Measurements from ENCODE around the gene PIP5K1B. TPM values are rescaled to one million over a fixed set of nuclear protein-coding genes. Genes with fewer than 3 reads are reported as not detected.

The PIP5K1B gene
- total and polyA plus RNA-seq, 10 of the 15 experiments (the other 5 are each of a cell fraction or from before 2014, with no cell fraction given), result 6.8 to 16.3 (median 10.6) TPM

DNA sequence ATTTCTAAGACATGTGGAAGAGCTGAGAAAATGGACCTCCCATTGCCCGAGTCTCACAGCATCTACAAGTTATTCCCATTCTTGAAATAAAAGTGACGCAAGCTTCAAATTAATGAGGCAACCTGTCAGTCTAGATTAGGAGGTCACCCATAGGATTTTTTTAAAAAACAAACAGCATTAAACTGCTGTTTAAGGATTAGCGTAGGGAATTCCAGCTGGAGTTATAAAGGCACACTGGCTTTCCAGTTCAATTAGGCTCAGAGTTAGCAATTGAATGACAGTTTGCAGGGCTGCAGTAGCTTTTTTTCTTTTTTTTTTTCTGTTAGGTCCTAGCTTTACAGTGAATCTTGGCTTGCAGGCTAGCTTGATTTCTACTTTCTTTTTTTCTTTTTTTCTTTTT is 292.6 kb downstream of the PIP5K1B start:
- FAIRE-seq, result no peak
- DNase-seq (ENCODE audit: low read depth, low spot score), result no peak
- Histone ChIP-seq H3K36me3 (ENCODE audit: control insufficient read depth in 2 of 2, insufficient read depth in 2 of 2, low read length in 1 of 2) (no peaks in the 10 kb centered on the region), H3K9ac (ENCODE audit: control insufficient read depth, insufficient read depth, low read length) (no peak overlapping the region), H3K27ac (ENCODE audit: control insufficient read depth, insufficient read depth) (no peak overlapping the region), H2AFZ (ENCODE audit: control insufficient read depth, low read depth, low read length) (no peak overlapping the region), H3K4me2 (ENCODE audit: control insufficient read depth, insufficient read depth) (no peak overlapping the region), H3K4me3 (no peak overlapping the region), H3K79me2 (ENCODE audit: control insufficient read depth, insufficient read depth, low read length) (no peaks in the 10 kb centered on the region), H3K4me1 (ENCODE audit: control insufficient read depth, insufficient read depth, low read length) (peaks cover 11% of the 10 kb centered on the region), H3K9me3 (replicated peaks; ENCODE audit: control insufficient read depth, insufficient read depth, low read length) (no peaks in the 10 kb centered on the region), H3K27me3 (replicated peaks in 1 of 2; ENCODE audit: control insufficient read depth in 2 of 2, insufficient read depth in 2 of 2, low read length in 1 of 2) (no peaks in the 10 kb centered on the region), H4K20me1 (ENCODE audit: control insufficient read depth, insufficient read depth) (no peaks in the 10 kb centered on the region)
- ChIA-PET CTCF (interaction anchor here (0.7 to 4.4 kb wide), 17 partner anchors 12 to 416 kb away, joined by 3 to 39 read pairs (median 3); partner anchors contain the start of genes FXN and PIP5K1B), SMC1A (ENCODE audit: uncharacterized antibody, unreplicated experiment) (interaction anchor here (0.6 to 3.4 kb wide), 13 partner anchors 14 to 414 kb away, joined by 3 to 21 read pairs (median 3); no protein-coding TSS in a partner anchor), RAD21 (ENCODE audit: unreplicated experiment) (interaction anchor here (0.8 to 3.1 kb wide), 11 partner anchors 13 to 430 kb away, joined by 3 to 44 read pairs (median 4); a partner anchor contains a TSS), POLR2A (interaction anchor here (0.6 kb wide), 1 partner anchor 61 kb away, joined by 3 read pairs; no protein-coding TSS in a partner anchor)
- intact Hi-C loops (cut with micrococcal nuclease; ENCODE audit: unreplicated experiment), result loop anchor here (2.0 to 5.0 kb wide), 7 partner anchors 45 to 313 kb away; partner anchors contain the start of gene PIP5K1B
- TF ChIP-seq SRF (IDR thresholded peaks at IDR 0.05; ENCODE audit: low read depth in 2 of 2, low read length in 2 of 2) (no peak), NFYA (IDR thresholded peaks at IDR 0.05; ENCODE audit: borderline replicate concordance, low read depth, low read length) (no peak), IKZF1 (conservative IDR thresholded peaks at IDR 0.05) (no peak), BHLHE40 (IDR thresholded peaks at IDR 0.05; ENCODE audit: borderline replicate concordance in 1 of 2, low read depth in 2 of 2, low read length in 1 of 2) (no peak), SUPT20H (IDR thresholded peaks at IDR 0.05; ENCODE audit: borderline replicate concordance, control insufficient read depth, low read depth, low read length) (no peak), GABPA (IDR thresholded peaks at IDR 0.05; ENCODE audit: low read depth) (no peak), KAT2A (conservative IDR thresholded peaks at IDR 0.05; ENCODE audit: control insufficient read depth, low read depth, low read length) (no peak)
- TF ChIP-seq, protein P1, sequence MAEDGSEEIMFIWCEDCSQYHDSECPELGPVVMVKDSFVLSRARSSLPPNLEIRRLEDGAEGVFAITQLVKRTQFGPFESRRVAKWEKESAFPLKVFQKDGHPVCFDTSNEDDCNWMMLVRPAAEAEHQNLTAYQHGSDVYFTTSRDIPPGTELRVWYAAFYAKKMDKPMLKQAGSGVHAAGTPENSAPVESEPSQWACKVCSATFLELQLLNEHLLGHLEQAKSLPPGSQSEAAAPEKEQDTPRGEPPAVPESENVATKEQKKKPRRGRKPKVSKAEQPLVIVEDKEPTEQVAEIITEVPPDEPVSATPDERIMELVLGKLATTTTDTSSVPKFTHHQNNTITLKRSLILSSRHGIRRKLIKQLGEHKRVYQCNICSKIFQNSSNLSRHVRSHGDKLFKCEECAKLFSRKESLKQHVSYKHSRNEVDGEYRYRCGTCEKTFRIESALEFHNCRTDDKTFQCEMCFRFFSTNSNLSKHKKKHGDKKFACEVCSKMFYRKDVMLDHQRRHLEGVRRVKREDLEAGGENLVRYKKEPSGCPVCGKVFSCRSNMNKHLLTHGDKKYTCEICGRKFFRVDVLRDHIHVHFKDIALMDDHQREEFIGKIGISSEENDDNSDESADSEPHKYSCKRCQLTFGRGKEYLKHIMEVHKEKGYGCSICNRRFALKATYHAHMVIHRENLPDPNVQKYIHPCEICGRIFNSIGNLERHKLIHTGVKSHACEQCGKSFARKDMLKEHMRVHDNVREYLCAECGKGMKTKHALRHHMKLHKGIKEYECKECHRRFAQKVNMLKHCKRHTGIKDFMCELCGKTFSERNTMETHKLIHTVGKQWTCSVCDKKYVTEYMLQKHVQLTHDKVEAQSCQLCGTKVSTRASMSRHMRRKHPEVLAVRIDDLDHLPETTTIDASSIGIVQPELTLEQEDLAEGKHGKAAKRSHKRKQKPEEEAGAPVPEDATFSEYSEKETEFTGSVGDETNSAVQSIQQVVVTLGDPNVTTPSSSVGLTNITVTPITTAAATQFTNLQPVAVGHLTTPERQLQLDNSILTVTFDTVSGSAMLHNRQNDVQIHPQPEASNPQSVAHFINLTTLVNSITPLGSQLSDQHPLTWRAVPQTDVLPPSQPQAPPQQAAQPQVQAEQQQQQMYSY (CRISPR knock-in tag; IDR thresholded peaks at IDR 0.05), result no peak
- TF ChIP-seq, protein P2, sequence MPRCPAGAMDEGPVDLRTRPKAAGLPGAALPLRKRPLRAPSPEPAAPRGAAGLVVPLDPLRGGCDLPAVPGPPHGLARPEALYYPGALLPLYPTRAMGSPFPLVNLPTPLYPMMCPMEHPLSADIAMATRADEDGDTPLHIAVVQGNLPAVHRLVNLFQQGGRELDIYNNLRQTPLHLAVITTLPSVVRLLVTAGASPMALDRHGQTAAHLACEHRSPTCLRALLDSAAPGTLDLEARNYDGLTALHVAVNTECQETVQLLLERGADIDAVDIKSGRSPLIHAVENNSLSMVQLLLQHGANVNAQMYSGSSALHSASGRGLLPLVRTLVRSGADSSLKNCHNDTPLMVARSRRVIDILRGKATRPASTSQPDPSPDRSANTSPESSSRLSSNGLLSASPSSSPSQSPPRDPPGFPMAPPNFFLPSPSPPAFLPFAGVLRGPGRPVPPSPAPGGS (IDR thresholded peaks at IDR 0.05; ENCODE audit: borderline replicate concordance, insufficient read depth, low read depth, low read length, poor library complexity, severe bottlenecking), result no peak
- WGBS (ENCODE audit: insufficient coverage, insufficient replicate concordance, low lambda C conversion rate, missing lambda C conversion rate), result 97% methylated on average over 3 of the region's 3 CpGs
- in situ Hi-C loops (cut with MboI), result loop anchor here (10.0 kb wide), 1 partner anchor 293 kb away; the partner anchor contains the start of gene PIP5K1B
- BruUV-seq (replicated peaks), result no TSS peak
- no peak for ATAC-seq
